ENCODE measurements around the gene STK11.

STK11 gene

GRCh38 chr19:1263188-1263587 lies 57.6 kb downstream of the STK11 start:
- DNase-seq: no peak

- DNase-seq: no peak
Measured at GRCh38 chr19:1264801-1265614, 59.4 kb downstream of the STK11 start.

GRCh38 chr19:1265615-1266128 lies 60.1 kb downstream of the STK11 start:
- peak; percentile 44 for DNase-seq

- DNase-seq: peak; percentile 70
Measured at GRCh38 chr19:1266129-1266915, 60.7 kb downstream of the STK11 start.

GRCh38 chr19:1266916-1267476 lies 61.4 kb downstream of the STK11 start:
- peak; percentile 60 for DNase-seq

GRCh38 chr19:1267477-1268225 lies 62.1 kb downstream of the STK11 start:
- peak; percentile 30 for DNase-seq

GRCh38 chr19:1268226-1269064 lies 62.9 kb downstream of the STK11 start:
- DNase-seq: no peak

GRCh38 chr19:1269065-1269477 lies 63.5 kb downstream of the STK11 start, which contains the start of gene CIRBP:
Gene CIRBP (plus strand): TSS chr19:1269332. CDS start chr19:1270934, 1,602 bp downstream.
- DNase-seq: peak; percentile 99

- peak; percentile 86 for DNase-seq
Measured at GRCh38 chr19:1269478-1270212, 64.1 kb downstream of the STK11 start.

- DNase-seq: peak; percentile 40
Measured at GRCh38 chr19:1270213-1270853, 64.8 kb downstream of the STK11 start.

GRCh38 chr19:1270854-1271527 lies 65.4 kb downstream of the STK11 start:
- DNase-seq: no peak

GRCh38 chr19:1271528-1272422 lies 66.2 kb downstream of the STK11 start:
- DNase-seq: no peak

- DNase-seq: no peak
Measured at GRCh38 chr19:1272423-1273262, 67.1 kb downstream of the STK11 start.

- DNase-seq: no peak
Measured at GRCh38 chr19:1273263-1274041, 67.9 kb downstream of the STK11 start.

- DNase-seq: no peak
Measured at GRCh38 chr19:1274081-1274851, 68.7 kb downstream of the STK11 start.

- DNase-seq: no peak
Measured at GRCh38 chr19:1274852-1275259, 69.3 kb downstream of the STK11 start.

Measured in activated naive CD4-positive, alpha-beta T cell treated with anti-CD3 and anti-CD28 coated beads, Interleukin-2, amount 50 U/mL, for 16 hours (primary cell).